Spleen (tissue), 11 donors: ENCODE data around the gene WDR1. TPM values are rescaled to one million over a fixed set of nuclear protein-coding genes. Genes with fewer than 3 reads are reported as not detected.

Experiments
- DNase-seq: peaks from one replicate; pipeline ENCODE4 v3.0.0-alpha.2; 2020
- H3K27ac ChIP-seq, 8 donors: fragments of 200-600 bp; sonication (generic) in 7 of 8; 1 replicate in 4 of 8; 2 replicates in 4 of 8; pipeline versions ENCODE4 v1.5.0 to v1.8.0; 2016 to 2021; ENCODE audit warnings: inconsistent platforms in 4 of 8, mild to moderate bottlenecking in 4 of 8, moderate library complexity in 1 of 8
- H3K27me3 ChIP-seq, 7 donors: fragments of 200-600 bp; sonication (generic) in 6 of 7; replicated peaks in 1 of 7; 1 replicate in 4 of 7; 2 replicates in 3 of 7; pipeline versions ENCODE4 v1.5.0 to v1.8.0; 2016 to 2021; ENCODE audit warnings: inconsistent platforms in 3 of 7, mild to moderate bottlenecking in 1 of 7
- H3K36me3 ChIP-seq, 6 donors: fragments of 200-600 bp; sonication (generic) in 5 of 6; 1 replicate in 4 of 6; 2 replicates in 2 of 6; pipeline versions ENCODE4 v1.5.0 to v1.8.0; 2016 to 2021; ENCODE audit warnings: inconsistent platforms in 2 of 6
- H3K4me1 ChIP-seq, 6 donors: fragments of 200-600 bp; sonication (generic) in 5 of 6; 1 replicate in 3 of 6; 2 replicates in 3 of 6; pipeline versions ENCODE4 v1.5.0 to v1.8.0; 2016 to 2021; ENCODE audit warnings: inconsistent platforms in 3 of 6
- H3K4me3 ChIP-seq, 8 donors: fragments of 200-600 bp; sonication (generic) in 7 of 8; 1 replicate in 4 of 8; 2 replicates in 4 of 8; pipeline versions ENCODE4 v1.5.0 to v1.8.0; 2016 to 2021; ENCODE audit warnings: inconsistent platforms in 4 of 8, mild to moderate bottlenecking in 4 of 8, moderate library complexity in 2 of 8
- H3K9me3 ChIP-seq, 8 donors: fragments of 200-600 bp; sonication (generic) in 7 of 8; 1 replicate in 4 of 8; 2 replicates in 4 of 8; pipeline versions ENCODE4 v1.5.0 to v1.8.0; 2016 to 2021; ENCODE audit warnings: inconsistent platforms in 4 of 8
- POLR2A ChIP-seq, 3 donors: fragments of 450-650 bp; IDR thresholded peaks; one replicate each; pipeline ENCODE4 v1.5.1; 2017; ENCODE audit warnings: antibody characterized with exemption in 3 of 3, mild to moderate bottlenecking in 1 of 3
- POLR2AphosphoS5 ChIP-seq, 3 donors: sonication (generic); formaldehyde crosslinking; IDR thresholded peaks; one replicate each; pipeline ENCODE4 v1.5.1; 2017; ENCODE audit warnings: antibody characterized with exemption in 3 of 3
- WGBS, 5 donors: extraction: QIAGEN DNeasy Blood & Tissue Kit in 3 of 5; methylation state at CpG; one replicate each; pipeline versions ENCODE4 v1.1.5 to v1.1.7; 2013 to 2018; 5-methylcytosine and 5-hydroxymethylcytosine counted together
- intact Hi-C: fragments of 100-400 bp; cut with DNase I; formaldehyde crosslinking; loops from one replicate; pipeline ENCODE4 v1.15.0; 2023; ENCODE audit warnings: low total_unique reads
- polyA plus RNA-seq, 3 donors: library from polyadenylated mRNA; stranded (reverse); fragments of 200-250 nt; gene quantifications; one replicate each; pipeline ENCODE4 v1.2.1, GENCODE V29; 2013
- total RNA-seq, 7 donors: library from RNA; depleted of rRNA in 3 of 7; stranded (reverse); fragments of >200 nt in 3 of 7; fragmentation: NEBNext Ultra II Directional in 4 of 7; extraction: Animal tissue kit (Norgen Biotek cat#: 25700) in 4 of 7; gene quantifications; one replicate each; pipeline versions ENCODE4 v1.1.0 to v1.2.1, GENCODE V29; 2016 to 2021
- TF ChIP-seq, protein P1 (sequence below), 11 experiments: fragments of 200-600 bp in 7 of 11; fragments of 450-650 bp in 4 of 11; sonication (generic) in 4 of 11; IDR thresholded peaks in 8 of 11; conservative IDR thresholded peaks in 3 of 11; 1 replicate in 7 of 11; 2 replicates in 4 of 11; pipeline versions ENCODE4 v1.4.0 to v1.8.0; 2016 to 2021; ENCODE audit warnings: antibody characterized with exemption in 11 of 11, inconsistent platforms in 4 of 11, mild to moderate bottlenecking in 1 of 11
- donor health status: healthy with polysubstance abuse.
- donor health status: DM: no; HTN: no; CAD: no; lungs with moderate emphysema.
- donor health status: DM: no; HTN: no; CAD: no.
- donor health status: Bipolar disorder and iron deficiency.
- donor health status: healthy.
- donor health status: DM: no; HTN: no; CAD: no.
- donor health status: DM: yes; HTN: yes; CAD: no.

Gene WDR1
- total and polyA plus RNA-seq, 10 donors, result 56.6 to 377 (median 147) TPM

DNA sequence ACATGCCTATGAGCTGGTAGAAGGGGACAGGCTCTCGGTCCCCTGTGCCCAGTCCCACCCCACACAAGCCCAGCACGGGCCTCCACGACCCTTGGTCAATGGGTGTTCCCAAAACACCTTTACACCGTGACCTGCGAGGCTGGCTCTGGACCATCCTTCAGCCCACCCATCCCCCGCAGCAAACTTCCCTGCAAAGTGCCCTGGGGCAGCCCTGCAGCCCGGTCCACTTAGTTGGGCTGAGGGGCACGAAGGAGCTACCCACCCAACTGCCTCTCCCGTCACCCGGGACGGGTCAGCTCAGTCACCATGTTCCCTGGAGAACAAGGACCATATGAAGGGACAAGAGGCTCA lies 23.4 kb downstream of the WDR1 start:
- H3K27ac ChIP-seq, result peak overlapping the region in 7 of 8 donors; percentile 31 to 83 (median 69)
- intact Hi-C loops, result no loop called here
- no peaks in the 10 kb centered on the region for H3K27me3 ChIP-seq
- no peaks in the 10 kb centered on the region for H3K9me3 ChIP-seq
- H3K4me1 ChIP-seq, result peaks cover 47 to 96% (median 72%) of the 10 kb centered on the region in 6 donors
- H3K4me3 ChIP-seq, result no peak overlapping the region
- TF ChIP-seq POLR2AphosphoS5 (IDR thresholded peaks at IDR 0.05) (peak in 1 of 3 donors; percentile 26), POLR2A (IDR thresholded peaks at IDR 0.05) (no peak)
- TF ChIP-seq, protein P1, sequence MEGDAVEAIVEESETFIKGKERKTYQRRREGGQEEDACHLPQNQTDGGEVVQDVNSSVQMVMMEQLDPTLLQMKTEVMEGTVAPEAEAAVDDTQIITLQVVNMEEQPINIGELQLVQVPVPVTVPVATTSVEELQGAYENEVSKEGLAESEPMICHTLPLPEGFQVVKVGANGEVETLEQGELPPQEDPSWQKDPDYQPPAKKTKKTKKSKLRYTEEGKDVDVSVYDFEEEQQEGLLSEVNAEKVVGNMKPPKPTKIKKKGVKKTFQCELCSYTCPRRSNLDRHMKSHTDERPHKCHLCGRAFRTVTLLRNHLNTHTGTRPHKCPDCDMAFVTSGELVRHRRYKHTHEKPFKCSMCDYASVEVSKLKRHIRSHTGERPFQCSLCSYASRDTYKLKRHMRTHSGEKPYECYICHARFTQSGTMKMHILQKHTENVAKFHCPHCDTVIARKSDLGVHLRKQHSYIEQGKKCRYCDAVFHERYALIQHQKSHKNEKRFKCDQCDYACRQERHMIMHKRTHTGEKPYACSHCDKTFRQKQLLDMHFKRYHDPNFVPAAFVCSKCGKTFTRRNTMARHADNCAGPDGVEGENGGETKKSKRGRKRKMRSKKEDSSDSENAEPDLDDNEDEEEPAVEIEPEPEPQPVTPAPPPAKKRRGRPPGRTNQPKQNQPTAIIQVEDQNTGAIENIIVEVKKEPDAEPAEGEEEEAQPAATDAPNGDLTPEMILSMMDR (IDR thresholded peaks at IDR 0.05 in 8 of 11, conservative IDR thresholded peaks at IDR 0.05 in 3 of 11), result no peak
- H3K36me3 ChIP-seq, result peaks cover 3 to 100% (median 86%) of the 10 kb centered on the region in 6 donors
- WGBS, 5 donors, result 71 to 88% (median 79%) methylated on average over 11 of the region's 11 CpGs
- no peak for DNase-seq

DNA sequence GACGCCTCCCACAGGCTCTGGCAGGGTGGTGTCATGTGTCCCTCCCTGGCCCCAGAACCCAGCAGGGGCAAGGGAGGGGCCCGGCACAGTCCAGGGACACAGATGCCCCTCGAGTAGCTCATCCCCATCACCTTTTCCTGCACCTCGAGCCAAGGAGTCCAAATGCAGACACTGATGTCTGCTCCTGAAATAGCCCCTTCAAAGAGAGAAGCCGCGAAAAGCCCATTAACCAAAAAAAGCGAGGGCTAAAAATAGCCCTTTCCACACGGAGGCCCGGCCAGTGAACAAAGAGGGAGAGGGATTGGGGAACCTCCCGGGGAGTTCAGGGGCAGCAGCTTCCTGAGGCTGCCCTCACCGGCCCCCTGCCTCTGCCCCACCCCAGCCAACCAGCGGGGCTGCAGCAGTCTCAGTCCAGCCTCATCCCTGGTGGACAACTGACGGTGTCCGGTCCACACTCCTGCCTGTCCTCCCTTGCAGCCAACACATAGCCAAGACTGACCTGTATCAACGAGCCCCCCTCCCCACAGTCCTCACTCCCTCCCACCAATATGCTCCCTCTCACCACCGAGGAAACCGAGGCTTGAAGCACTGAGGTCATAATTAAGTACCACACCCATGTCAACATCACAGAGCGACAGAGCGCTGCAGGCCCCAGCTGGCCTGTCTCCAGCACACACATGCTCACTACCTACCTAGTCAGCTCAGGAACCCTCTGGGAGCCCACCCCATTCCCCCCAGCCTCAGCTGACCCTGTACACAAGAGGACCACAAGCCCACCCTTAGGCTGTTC lies 23.9 kb downstream of the WDR1 start:
- peak in 1 of 3 donors; percentile 7 for TF ChIP-seq POLR2AphosphoS5 (IDR thresholded peaks at IDR 0.05)
- no peak for TF ChIP-seq POLR2A (IDR thresholded peaks at IDR 0.05)
- TF ChIP-seq, protein P1 (IDR thresholded peaks at IDR 0.05 in 8 of 11, conservative IDR thresholded peaks at IDR 0.05 in 3 of 11), result no peak
- Histone ChIP-seq H3K27ac (peak overlapping the region in 7 of 8 donors; percentile 31 to 83 (median 69)), H3K27me3 (no peaks in the 10 kb centered on the region), H3K4me3 (no peak overlapping the region), H3K9me3 (no peaks in the 10 kb centered on the region), H3K36me3 (peaks cover 3 to 100% (median 86%) of the 10 kb centered on the region in 6 donors), H3K4me1 (peaks cover 47 to 90% (median 70%) of the 10 kb centered on the region in 6 donors)
- 38 to 52% (median 42%) methylated on average over 17 to 19 of the region's 19 CpGs for WGBS, 5 donors
- peak; percentile 72 for DNase-seq
- intact Hi-C loops, result no loop called here

DNA sequence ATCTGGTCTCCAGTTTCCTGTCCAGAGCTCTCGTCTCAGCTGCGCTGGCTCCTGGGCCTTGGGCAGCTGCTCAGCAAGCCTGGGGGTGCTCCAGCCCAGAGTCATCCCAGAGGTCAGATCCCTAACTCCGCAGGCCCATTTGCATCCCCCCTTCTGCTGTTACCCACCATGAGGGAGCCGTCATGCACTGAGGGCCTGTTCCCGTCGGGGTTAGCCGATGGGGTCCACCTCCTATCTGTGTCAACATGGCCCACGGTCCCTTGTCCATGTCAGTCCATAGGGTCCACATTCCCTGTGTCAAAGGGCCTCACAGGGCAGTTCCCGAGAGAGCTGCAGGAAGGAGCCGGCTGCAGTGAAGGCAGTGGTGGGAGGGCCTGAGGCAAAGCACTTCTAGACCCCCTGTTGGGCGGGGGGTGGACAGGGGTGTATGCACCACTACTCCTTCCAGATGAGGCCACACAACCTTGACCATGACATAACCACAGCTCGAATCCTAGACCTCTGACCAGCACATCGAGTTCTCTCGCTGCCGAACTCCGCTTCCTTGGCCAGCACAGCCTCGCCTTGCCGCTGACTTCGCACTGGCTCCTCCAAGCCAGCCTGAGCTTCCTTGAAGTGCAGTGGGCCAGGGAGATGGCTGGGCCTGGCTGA lies 24.9 kb downstream of the WDR1 start:
- peaks cover 42 to 80% (median 60%) of the 10 kb centered on the region in 6 donors for H3K4me1 ChIP-seq
- 95 to 97% (median 95%) methylated on average over 18 to 19 of the region's 19 CpGs for WGBS, 5 donors
- H3K27ac ChIP-seq, result peak overlapping the region in 3 of 8 donors; percentile 69 to 83 (median 77)

More for the DNA sequence above, 24.9 kb downstream of the WDR1 start:
- Histone ChIP-seq H3K9me3 (no peaks in the 10 kb centered on the region), H3K36me3 (peaks cover 4 to 100% (median 86%) of the 10 kb centered on the region in 6 donors), H3K27me3 (no peaks in the 10 kb centered on the region), H3K4me3 (no peak overlapping the region)
- TF ChIP-seq POLR2A (IDR thresholded peaks at IDR 0.05), result no peak
- TF ChIP-seq, protein P1 (IDR thresholded peaks at IDR 0.05 in 8 of 11, conservative IDR thresholded peaks at IDR 0.05 in 3 of 11), result no peak
- intact Hi-C loops, result no loop called here
- DNase-seq, result peak; percentile 71
